Upper lobe of left lung (tissue), 4 donors: ENCODE results near the gene SGSH.

Experiments used
- EP300 ChIP-seq, 4 donors: sonication (generic); formaldehyde crosslinking; IDR thresholded peaks; one replicate each; pipeline ENCODE4 v1.5.1; 2017; ENCODE audit warnings: antibody characterized with exemption in 4 of 4, control low read depth in 2 of 4
- POLR2A ChIP-seq, 4 donors: fragments of 450-650 bp; IDR thresholded peaks; one replicate each; pipeline ENCODE4 v1.5.1; 2016 to 2017; ENCODE audit warnings: antibody characterized with exemption in 4 of 4, mild to moderate bottlenecking in 2 of 4
- POLR2AphosphoS5 ChIP-seq, 2 donors: sonication (generic); formaldehyde crosslinking; IDR thresholded peaks; one replicate each; pipeline ENCODE4 v1.5.1; 2017; ENCODE audit warnings: antibody characterized with exemption in 2 of 2
- TF ChIP-seq, protein P1 (sequence below), 6 experiments: fragments of 450-650 bp in 4 of 6; fragments of 200-600 bp in 2 of 6; sonication (generic) in 2 of 6; IDR thresholded peaks; one replicate each; pipeline ENCODE4 v1.5.1; 2016 to 2019; ENCODE audit warnings: antibody characterized with exemption in 6 of 6

DNA sequence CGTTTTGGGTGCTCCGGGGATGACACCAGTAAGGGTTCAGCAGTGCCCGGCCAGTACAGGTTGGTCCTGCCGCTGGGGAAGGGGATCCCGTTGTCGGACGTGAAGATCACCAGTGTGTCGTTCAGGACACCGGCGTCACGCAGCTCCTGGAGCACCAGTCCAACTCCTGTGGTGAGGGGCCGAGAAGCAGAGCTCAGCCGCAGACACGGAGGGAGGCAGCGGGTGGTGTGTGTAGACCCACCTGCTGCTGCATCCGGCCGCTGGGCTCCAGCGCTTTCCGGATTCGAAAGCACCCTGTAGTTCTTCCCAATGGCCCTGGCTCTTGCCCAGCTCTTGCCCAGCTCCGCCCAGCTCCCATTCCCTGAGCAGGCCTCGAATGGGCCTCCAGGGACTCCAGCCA lies 8.0 kb downstream of the SGSH start:
- TF ChIP-seq, protein P1, sequence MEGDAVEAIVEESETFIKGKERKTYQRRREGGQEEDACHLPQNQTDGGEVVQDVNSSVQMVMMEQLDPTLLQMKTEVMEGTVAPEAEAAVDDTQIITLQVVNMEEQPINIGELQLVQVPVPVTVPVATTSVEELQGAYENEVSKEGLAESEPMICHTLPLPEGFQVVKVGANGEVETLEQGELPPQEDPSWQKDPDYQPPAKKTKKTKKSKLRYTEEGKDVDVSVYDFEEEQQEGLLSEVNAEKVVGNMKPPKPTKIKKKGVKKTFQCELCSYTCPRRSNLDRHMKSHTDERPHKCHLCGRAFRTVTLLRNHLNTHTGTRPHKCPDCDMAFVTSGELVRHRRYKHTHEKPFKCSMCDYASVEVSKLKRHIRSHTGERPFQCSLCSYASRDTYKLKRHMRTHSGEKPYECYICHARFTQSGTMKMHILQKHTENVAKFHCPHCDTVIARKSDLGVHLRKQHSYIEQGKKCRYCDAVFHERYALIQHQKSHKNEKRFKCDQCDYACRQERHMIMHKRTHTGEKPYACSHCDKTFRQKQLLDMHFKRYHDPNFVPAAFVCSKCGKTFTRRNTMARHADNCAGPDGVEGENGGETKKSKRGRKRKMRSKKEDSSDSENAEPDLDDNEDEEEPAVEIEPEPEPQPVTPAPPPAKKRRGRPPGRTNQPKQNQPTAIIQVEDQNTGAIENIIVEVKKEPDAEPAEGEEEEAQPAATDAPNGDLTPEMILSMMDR (IDR thresholded peaks at IDR 0.05): no peak
- no peak for TF ChIP-seq POLR2AphosphoS5 (IDR thresholded peaks at IDR 0.05)
- TF ChIP-seq EP300 (IDR thresholded peaks at IDR 0.05): no peak
- no peak for TF ChIP-seq POLR2A (IDR thresholded peaks at IDR 0.05)
